HG03469 (cell line): ENCODE results near the gene SRMS.

ENCODE experiments used
- ATAC-seq: cut with Tn5 transposase; IDR thresholded peaks from one replicate; pipeline ENCODE4 v1.9.1; 2021; ENCODE audit warnings: mild to moderate bottlenecking, moderate library complexity, moderate number of reproducible peaks; ENCODE audit not compliant: unreplicated experiment

The SRMS gene, protein sequence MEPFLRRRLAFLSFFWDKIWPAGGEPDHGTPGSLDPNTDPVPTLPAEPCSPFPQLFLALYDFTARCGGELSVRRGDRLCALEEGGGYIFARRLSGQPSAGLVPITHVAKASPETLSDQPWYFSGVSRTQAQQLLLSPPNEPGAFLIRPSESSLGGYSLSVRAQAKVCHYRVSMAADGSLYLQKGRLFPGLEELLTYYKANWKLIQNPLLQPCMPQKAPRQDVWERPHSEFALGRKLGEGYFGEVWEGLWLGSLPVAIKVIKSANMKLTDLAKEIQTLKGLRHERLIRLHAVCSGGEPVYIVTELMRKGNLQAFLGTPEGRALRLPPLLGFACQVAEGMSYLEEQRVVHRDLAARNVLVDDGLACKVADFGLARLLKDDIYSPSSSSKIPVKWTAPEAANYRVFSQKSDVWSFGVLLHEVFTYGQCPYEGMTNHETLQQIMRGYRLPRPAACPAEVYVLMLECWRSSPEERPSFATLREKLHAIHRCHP

DNA sequence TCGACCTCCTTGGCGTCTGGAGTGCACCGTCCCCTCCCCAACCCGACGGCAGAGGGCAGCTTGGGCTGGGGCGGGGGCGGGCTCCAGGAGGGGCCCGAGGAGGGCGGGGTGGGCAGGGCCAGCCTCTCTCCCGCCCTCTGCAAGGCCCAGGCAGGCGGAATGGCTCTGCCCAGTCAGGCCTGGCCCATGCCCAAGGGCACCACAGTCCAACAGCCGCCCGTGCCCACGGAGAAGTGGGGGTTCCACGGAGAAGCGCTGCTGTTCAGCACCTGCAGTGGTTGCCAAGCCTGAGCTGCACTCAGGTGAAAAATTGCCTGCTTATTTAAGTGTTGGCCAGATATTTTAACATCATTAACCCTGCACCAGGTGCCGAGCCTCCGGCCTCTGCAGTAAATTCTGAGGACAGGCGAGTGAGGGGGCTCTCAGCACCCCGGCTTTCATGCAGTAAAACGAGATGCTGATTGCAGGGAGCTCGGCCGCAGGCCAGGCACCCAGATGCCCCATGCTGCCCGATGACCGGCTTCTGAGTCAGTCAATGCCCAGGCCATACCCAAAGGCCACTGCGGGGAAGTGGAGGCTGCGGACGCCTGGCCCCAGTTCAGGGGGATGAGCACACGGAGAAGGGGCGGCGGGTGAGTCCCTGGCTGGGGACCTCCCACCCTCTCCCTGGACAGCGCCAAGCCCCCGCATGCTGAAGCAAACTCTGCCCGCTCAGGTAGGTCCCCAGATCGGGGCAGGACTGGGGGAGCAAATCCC, at the start of gene SRMS:
Gene SRMS (minus strand): TSS at position 25 of the 756 bp plus-strand sequence. CDS start 286 bp downstream, outside the sequence.
- no peak for ATAC-seq

DNA sequence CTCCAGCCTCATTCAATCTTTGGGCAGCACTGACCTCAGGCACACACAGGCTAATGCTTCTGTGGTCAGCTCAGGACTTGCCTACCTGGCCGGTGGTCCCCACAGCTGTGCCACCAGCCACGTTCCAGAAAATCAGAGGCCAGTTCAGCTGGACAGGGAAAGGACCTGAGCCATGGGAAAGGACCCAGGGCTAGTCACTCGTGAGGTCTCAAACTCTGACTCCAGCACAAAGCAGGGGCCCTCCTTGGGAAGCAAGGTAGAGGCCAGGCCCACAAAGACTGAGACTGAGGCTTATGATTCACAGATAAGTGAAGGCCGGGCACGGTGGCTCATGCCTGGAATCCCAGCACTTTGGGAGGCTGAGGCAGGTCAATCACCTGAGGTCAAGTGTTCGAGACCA, 48.9 kb upstream of the SRMS start:
- no peak for ATAC-seq

DNA sequence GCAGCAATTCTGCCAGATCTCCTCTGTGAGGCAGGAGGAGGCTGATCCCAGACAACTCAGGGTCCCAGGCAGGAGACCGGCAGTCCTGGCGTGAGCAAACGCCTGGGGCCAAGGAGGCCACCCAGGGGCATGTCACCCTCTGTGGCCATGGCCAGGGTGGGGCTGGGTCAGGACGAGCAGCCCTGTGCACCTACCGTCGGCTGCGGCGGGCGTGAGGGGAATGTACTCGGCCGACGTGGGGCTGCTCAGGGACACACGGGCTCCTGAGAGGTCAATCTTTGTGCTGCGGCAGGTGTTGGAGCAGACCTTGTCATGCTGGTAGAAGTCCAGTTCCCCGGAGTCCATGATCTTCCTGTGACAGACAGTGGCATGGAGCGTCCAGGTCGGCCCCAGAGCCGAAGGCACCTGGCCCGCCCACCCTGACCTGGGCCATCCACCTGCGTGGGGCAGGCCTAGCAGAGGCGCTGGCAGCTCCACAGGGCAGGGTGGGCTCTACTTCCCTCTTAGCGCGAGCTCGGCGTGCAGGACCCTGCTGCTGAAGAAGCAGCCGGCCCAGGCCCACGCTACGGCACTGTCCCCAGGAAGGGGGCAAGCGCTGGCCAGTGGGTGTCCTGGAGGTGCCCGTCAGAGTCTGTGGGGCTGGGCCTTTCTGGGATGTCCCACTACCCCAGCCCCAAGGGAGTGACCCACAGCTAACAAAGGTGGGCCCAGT, 48.0 kb upstream of the SRMS start:
- no peak for ATAC-seq

DNA sequence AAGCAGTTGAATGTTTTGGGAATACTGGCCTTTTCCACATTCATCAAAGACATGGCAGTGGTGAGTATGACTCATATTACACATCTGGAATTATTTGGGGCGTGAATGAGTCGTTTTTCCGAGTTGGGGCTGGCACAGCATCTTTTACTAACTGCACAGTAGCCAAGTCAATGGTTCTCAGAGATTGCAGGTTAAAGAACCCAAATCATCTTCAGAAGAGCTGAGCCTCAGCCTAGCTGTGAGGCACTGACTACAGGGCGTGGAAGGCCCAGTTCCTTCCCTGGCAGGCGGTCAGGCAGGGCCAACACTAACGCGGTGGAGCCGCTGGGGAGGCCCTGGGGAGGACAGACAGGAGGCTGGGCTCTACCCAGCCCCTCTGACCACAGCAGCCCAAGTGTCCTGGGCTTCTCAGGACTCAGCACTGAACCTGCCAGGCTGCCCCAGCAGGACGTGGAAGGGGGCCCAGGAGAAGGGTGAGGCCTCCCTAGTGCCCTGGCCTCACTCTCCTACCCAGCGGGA, 46.6 kb upstream of the SRMS start:
- ATAC-seq, result no peak

DNA sequence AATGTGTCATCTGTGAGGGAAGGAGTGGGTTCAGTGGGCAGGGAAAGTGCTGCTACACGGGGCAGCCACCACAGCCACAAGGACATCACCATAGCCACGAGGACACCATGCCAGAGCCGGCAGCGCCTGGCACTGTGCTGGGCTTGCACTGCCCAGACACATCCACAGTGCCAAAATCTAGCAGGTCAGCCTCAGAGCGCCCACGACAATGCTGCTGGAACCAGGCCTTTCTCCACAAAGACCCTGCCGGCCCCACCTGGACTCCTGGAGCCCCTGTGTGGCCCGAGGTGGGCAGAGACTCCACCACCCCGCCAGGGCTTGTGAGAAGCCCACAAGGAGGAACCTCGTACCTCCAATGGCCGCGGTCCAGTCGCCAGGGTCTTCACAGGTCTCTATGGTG, 45.1 kb upstream of the SRMS start:
- no peak for ATAC-seq

DNA sequence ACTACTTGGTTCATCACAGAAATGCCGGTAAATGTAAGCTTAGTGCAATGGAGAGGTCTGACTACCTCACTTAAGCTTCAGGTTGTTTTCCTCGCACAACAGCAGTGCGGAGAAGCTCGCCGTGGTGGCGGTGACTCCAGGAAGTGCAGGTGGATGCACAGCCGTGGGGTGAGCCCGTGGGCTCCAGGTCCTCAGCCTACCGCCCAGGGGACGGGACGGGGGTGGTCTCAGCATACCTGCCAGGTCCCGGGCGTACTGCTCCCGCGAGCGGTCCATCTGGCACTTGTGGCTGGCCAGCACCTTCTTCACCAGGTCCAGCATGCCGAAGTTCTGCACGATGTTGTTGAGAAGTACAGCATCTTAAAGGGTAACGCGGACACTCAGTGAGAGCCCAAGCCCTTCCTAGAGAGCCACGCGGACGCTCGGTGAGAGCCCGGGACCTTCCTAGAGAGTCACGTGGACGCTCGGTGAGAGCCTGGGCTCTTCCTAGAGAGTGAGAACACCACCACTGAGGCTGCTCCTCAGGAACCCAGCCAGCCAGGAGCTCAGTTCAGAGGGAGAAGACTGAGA, 44.3 kb upstream of the SRMS start:
- ATAC-seq, result no peak

DNA sequence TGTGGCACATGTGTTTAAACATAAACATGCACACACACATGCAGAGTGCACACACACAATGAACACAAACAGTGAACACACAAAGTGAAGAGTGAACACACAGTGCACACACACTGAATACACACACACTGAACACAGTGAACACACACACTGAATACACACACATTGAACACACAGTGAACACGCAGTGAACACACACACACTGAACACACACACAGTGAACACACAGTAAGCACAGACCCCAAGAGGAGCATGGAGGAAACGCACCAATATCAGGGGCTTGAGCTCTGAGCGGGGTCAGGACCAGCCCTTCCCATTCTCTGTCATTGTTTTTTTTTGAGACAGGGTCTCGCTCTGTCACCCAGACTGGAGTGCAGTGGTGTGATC, 43.6 kb upstream of the SRMS start:
- ATAC-seq, result no peak

DNA sequence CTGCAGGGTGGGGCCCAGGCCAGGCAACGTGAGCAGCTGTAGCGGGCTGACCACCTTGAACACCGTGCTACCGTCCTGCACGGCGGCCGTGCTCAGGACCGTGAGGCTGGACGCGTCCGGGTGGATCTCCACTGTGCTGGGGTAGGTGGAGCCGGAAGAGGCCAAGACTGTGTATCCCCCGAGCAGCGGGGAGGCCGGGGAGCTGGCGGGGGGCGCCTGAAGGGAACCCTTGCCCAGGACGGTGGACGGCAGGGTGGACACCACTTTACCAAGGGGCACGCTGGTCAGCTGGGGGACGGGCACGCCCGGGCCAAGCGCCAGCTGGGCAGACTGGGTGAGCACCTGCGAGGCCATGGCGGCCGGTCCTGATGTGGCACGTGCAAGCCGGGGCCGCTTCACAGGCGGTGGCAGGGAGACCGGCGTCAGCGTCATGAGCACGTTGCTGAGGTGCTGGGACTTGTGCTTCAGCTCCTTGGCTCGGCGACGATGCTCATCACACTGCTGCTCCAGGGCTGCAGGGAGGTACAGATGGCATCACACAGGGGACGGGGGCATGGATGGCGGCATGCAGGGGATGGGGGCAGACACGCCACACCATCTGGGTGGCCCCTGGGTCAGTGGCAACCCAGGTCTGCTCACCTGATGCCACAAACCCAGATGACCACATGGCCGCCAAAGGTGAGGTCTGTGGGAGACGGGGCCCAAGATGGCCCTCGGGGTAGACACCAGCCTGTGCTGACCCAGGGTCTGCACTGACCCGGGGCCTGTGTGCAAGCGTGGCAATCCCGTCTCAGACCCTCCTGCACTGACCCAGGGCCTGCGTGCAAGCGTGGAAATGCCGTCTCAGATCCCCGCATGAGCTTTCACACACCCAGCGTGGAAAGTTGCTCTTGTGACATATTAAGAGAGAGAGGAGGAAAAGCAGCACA, 42.9 kb upstream of the SRMS start:
- ATAC-seq, result no peak

DNA sequence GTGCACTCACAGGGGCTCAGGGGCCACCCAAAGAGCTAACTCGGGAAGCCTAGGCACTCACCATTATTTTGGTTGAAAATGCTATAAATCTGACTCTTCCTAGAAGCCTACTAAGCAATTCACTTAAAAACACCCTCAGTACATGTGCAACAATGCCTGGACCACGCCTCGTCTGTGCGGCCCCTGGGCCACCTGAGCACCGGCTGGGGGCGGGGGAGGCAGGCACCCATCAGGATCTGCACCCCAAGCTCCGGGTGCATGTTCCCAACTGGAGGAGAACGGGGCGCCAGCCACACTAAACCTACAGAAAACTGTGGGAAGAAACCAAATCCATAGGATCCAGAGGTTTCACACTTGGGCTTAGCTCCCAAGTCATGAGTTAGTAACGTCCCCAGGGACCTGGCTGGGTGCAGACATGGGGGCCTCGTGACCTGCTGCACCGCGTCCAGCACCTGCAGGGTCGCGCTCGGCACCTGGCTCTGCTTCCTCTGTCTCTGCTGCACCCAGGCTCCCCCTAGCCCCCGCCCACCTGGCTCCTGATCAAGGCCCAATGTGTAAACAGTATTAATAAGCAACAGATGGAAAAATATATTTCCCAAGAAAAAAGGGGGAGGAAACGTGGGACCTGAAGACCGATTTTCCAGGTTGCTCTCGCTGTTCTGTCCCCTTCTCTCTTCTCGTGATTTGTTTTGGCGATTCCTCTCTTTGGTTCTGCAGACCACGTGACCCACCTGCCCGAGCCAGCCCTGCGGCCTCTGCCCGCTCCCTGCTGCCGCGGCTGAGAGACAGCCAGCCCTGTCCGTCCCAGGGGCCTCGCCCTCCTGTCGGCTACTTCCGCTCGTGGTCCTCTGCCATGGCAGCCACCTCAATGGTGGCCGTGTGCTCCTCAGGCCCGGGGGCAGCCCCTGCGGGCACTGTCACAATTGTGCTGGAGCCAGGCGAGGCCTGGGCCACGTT, 42.0 kb upstream of the SRMS start:
- no peak for ATAC-seq

DNA sequence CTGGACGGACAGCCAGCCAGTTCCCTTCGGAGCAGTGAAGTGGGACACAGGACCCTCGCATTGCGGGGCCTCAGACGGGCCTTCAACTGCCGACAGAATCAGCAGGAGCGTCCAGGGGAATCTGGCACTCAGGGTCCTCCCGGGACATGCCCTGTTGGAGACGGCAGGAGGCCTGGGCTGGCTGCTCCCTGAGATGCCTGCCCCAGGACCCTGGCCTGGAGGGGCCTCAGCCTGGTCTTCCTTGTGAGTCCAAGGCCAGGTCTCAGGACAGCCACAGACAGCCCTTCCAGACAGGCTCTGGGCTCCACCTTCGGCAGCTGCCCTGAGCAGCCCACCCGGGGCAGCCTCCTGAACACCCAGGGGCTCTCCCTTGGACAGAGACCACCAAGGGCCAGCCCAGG, 41.1 kb upstream of the SRMS start:
- no peak for ATAC-seq

DNA sequence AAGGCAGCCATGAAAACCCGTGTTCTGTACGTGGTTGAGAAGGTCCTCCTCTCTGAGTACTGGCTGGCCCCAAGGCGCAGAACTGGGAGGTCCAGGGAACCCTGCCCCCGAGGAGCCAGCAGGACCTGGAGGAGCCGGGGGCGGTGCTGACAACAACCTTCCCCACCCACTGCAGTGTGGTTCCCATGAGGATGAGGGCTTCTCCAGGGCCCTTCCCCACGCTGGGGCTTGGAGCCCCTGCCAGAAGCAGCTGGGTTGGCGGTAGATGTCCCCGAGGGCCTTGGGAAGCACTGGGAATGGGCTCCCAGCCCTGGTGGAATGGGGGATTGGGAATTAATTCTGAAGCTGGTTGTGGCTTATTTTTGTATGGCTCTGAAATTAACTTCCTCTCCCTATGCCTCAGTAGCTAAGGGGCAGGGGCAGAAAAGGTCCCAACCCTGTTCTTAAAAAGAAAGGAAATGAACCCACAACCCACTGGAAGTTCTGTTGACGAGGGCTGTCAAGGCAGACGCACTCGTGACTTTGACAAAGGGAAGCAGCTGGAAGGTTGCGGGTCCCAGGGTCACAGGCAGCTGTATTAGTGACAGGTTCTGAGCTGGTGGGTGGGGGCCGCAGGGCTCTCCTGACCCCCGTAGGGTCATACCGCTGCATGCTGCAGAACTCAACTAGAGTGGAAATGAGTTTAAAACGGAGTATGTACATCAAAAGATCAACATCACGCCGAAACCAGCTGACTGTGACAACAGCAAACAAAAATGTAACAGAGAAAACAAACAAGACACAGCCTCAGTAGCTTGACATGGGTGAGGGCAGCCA, 40.4 kb upstream of the SRMS start:
- no peak for ATAC-seq

DNA sequence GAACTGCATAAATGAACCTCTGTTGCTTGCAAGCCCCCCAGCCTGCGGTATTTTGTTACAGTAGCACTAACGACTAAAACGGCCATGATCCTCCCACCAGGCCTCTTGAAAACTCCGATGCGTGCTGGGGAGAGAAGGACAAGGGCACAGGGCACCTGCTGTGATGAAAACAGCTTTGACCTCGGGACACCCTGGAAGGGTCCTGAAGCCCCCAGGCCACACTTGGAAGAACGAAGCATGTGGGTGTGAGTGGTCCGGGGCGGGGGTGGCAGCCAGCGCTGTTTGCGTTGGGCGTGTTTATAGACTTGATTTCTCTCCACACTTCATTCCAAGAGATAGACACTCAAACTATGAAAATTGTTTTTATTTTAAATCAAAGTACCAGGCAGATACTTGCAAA, 39.7 kb upstream of the SRMS start:
- no peak for ATAC-seq

DNA sequence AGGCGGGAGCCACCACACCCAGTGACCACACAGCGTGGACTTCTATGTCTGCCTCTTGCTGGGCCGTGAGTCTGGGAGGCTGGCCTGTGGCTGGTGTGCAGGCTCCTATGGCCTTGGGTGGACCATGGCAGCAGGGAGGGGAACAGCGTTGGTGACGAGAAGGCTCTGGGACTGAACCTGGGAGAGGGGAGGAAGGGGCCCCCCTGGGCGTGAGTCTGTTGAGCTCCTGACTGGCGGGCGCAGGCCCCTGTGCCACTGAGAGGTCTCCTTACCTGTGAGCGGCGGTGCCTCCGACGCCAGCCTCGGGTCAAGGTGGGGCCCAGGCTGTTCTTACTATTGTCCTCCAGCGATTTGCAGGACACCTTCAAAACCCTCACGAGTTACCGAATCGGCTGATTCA, 39.2 kb upstream of the SRMS start:
- no peak for ATAC-seq

DNA sequence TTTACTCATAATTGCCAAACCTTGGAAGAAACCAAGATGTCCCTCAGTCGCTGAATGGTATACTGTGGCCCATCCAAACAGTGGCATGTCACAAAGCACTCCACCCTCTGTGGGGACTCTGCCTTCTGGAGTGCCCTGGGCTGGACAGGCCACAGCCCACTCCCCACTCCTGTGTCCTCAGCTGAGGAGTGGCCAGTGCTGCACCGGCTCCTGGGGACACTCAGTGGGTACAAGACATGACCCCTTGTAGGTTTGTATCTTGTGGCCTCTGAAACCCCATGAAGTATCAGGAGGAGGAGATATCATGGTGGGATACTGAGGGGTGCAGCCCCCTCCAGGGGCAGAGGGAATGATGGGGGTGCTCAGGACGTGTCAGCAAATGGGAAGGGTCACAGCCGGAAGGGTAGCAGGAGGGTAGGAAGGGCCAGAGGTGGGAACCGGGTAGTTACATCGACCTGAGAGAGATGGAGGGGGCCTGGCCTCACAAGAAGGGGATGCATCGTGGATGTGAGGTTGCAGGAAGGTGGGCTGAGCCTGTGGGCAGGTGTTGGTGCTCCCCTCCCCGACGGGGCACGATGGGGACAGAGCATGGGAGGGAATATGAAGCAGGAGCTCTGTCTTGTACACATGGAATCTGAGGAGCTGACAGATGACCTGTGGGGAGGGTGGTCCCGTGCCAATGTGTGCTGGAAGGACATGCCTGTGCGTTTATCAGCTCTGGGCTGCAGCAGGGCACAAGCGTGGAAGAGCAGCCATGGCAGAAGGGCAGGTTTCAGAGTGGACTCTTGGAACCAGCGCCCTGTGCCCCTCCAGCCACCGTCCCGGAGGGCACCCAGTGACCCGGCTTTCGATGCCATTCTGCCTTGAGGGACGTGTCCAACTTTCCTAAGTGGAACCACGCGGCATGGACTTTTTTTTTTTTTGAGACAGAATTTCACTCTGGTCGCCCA, 38.3 kb upstream of the SRMS start:
- ATAC-seq, result no peak

DNA sequence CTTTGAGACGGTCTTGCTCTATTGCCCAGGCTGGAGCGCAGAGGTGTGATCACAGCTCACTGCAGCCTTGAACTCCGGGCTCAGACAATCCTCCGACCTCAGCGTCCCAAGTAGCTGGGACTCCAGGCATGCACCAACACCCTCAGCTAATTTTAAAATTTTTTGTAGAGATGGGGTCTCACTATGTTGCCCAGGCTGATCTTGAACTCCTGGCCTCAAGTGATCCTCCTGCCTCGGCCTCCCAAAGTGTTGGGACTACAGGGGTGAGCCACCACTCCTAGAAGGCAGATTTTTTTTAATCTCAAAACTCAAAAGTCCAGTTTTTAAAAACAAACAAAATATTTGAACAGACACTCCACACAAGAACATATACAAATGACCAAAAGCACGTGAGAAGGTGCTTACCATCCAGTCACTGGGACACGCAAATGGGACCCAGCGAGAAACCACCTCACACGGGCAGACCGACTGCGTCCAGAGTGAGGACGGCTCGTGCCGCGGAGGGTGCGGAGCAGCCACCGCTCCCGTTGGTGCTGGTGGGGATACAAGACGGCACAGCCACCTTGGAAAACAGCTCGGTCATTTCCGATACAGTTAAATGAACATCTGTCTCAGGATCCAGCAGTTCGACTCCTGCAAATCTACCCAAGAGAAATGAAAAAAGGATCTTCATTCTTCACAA, 35.0 kb upstream of the SRMS start:
- ATAC-seq, result no peak

DNA sequence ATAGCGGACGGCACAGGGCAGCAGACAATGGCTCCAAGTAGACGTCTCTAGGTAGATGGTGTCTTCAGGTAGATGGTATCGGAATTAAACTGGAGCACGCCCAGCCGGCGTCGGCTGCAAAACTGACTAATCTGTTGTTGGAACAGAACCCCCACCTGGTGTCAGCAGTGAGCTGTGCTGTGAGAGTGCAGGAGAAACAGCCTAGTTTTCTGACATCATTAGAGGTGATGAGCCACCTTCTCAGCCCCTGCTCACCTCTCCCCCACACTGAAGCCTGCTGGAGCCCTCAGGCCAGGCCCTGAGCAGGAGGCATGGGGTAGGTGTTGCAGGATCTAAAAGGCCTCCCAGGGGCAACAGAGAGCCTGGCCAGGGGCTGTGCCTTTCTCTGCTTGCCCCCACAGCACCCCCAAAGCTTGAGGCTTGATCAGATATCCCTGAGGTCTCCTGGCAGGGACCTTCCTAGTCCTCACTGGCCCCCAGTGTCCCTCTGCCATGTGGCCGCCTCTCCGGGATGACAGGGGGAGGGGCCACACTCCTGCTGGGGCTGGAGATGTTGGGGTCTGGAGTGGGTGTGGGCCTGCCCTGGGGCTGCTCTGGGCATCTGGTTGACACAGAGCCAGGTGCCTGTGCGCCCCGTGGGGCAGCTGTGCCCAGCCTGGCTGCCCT, 33.4 kb upstream of the SRMS start:
- no peak for ATAC-seq
